GM21390 (cell line): ENCODE measurements around the gene RPL7L1.
A peak's percentile ranks its signal among the peaks of the same experiment; 100 is the strongest.
"Not testable (repeated sequence)": the region's sequence is repeated elsewhere in the genome, so short reads cannot be mapped to it uniquely, and the experiment has no call there.

Experiments
- ATAC-seq: cut with Tn5 transposase; IDR thresholded peaks from one replicate; pipeline ENCODE4 v1.9.1; 2021; ENCODE audit not compliant: unreplicated experiment

The RPL7L1 gene

GRCh38 chr6:42879372-42880239, at the start of gene RPL7L1:
RPL7L1 (plus strand) TSS chr6:42879616; CDS start chr6:42879911, 295 bp downstream.
- peak; percentile 94 for ATAC-seq

- ATAC-seq, result no peak
Observed at GRCh38 chr6:42831237-42831636, 48.2 kb upstream of the RPL7L1 start.

- no peak for ATAC-seq
Observed at GRCh38 chr6:42834056-42834455, 45.4 kb upstream of the RPL7L1 start.

DNA sequence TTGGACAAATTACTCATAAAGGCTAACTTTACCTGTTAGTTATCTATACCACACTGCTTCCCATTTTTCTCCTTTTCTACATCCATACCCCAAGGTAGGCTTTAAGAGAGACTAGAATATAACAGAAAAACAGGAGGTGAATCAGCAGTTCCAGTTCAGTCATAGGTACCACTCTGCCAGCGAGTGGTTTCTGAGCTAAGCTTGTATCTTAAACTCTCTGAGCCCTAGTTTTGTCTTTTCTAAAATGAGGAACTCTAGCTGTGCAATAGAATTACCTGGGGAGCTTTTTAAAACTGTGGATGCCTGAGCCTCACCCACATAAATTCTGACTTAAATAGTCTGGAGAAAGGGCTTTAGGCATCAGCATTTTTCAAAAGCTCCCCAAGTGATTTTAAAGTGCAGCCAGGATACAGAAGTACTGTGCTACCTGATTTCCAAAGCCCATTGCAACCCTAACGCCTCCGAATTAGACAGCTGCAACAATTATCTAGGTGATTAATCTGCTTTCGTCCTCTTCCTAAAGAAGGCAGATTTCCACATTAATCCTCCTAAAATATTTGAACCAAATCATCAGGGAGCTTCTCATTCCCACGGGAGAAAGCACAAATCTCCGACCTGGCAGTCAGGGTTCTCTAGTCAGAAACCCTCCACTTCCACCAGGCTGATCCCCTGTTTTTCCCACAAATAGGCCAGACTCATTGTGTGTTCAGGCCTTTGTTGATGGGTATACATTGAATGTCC, 37.4 kb upstream of the RPL7L1 start:
- no peak for ATAC-seq

DNA sequence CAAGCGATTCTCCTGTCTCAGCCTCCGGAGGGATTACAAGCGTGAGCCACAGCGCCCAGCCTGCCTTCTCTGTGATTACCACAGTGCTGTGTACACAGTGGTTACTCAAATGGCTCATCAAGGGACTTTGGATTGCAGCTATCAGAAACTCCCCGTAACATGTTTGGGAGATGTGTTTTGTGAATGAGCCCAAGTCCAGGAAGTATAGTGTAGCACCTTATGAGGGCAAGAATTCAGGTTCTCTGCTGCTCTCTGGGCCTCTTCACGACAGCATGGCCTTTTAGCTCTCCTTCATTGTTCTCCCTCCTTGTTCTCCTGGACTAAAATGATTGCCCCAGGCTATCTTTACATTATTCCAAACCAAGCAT, 34.1 kb upstream of the RPL7L1 start:
- ATAC-seq, result no peak

- ATAC-seq, result no peak
Observed at GRCh38 chr6:42846505-42846904, 32.9 kb upstream of the RPL7L1 start.

- ATAC-seq, result no peak
Observed at GRCh38 chr6:42848700-42849099, 30.7 kb upstream of the RPL7L1 start.

- no peak for ATAC-seq
Observed at GRCh38 chr6:42851599-42851998, 27.8 kb upstream of the RPL7L1 start.

GRCh38 chr6:42860036-42860435, 19.4 kb upstream of the RPL7L1 start:
- no peak for ATAC-seq

DNA sequence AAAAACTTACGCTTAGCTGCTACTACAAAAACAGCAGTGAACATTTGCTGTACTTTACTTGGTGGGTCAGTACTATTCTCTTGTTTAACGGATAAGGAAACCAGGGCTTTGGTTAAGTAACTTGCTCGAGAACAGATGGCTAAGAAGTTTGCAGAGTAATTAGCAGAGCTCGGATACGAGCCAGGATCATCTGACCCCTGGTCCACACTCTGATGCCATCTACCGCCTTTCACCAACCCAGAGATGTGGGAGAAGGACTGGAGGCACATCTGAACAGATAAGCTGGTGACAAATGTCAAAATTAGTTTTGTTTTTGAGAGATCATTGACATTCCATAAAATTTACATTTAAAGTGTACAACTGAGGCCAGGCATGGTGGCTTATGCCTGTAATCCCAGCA, 18.9 kb upstream of the RPL7L1 start:
- ATAC-seq, result no peak

DNA sequence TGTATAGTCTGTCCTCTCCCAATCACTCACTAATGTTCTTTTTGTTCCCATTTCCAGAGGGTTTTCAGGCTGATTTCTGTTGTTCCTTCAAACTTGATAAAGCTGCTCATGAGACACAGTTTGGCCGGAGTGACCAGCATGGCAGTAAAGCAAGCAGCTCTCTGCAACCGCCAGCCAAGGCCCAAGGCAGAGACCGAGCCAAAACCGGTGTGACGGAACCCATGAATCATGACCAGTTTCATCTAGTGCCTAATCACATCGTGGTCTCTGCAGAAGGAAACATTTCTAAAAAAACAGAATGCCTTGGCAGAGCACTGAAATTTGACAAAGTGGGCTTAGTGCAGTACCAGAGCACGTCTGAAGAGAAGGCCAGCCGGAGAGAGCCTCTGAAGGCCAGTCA, 14.8 kb upstream of the RPL7L1 start:
- no peak for ATAC-seq

DNA sequence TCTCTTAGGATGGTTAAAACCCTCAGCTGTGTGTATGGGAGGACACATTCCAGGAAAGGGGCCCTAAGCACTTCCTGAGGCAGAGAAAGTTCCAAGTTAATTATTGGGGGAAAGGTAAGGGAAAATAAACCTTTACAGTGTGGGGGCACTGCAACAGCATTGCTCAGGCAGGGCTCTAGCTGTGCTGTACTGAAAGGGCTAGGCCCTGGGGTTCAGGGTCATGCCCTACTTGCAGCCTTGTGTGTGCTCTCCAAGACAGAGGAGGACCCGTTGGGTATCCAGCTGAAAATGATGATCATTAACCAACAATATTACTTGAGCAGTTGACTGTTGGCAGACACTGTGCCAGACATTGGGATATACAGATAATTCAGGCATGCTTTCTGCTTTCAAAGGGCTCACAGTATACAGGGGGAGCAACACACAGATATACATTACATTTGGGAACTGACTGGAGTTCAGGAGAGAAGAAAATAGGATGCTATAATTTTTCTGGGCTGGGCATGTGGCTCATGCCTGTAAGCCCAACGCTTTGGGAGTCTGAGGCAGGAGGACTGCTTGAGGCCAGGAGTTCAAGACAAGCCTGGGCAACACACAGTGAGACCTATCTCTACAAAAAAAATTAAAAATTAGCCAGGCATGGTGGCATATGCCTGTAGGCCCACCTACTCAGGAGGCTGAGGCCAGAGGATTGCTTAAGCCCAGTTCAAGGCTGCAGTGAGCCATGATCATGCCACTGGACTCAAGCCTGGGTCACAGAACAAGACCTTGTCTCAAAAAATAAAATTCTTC, 9.1 kb upstream of the RPL7L1 start:
- ATAC-seq, result no peak

DNA sequence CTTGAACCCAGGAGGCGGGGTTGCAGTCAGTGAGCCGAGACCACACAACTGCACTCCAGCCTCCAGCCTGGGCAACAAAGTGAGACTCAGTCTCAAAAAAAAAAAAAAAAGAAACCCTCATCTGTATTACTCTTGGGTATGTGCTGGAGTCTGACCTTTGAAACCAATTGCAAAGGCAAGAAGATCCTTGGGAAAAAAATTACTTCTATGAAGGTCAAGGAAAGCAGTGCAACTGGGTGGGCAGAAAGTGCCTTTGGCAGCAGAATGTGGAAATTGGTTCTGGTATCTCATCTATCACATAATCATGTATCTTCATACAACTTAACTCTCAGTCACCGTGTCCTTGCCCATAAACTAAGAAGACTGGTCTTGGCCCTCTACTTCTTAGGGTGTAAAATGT, 7.7 kb upstream of the RPL7L1 start:
- ATAC-seq, result no peak

GRCh38 chr6:42873313-42873712, 6.1 kb upstream of the RPL7L1 start:
- no peak for ATAC-seq

DNA sequence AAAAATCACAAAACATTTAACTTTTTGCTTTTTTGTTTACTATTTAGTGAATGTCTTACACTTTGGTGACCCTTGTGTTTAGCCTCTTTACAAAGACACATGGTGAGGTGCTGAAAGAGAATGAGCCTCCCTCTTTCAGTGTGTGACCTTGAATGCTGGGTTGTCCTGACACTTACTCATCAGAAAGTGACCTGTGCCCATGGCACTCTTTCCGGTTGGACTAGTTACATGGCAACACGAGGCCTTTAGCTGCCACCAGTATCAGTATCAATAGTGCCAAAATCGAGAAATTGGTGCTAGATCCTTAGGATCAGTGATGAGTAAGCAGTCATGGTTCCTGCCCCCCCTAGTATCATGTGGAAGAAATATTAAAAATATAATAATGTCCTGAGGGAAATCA, 1.7 kb upstream of the RPL7L1 start:
- no peak for ATAC-seq

- not testable (repeated sequence) for ATAC-seq
Observed at GRCh38 chr6:42880240-42880817, 913 bp downstream of the RPL7L1 start.

GRCh38 chr6:42880871-42881270, 1.5 kb downstream of the RPL7L1 start:
- not testable (repeated sequence) for ATAC-seq

DNA sequence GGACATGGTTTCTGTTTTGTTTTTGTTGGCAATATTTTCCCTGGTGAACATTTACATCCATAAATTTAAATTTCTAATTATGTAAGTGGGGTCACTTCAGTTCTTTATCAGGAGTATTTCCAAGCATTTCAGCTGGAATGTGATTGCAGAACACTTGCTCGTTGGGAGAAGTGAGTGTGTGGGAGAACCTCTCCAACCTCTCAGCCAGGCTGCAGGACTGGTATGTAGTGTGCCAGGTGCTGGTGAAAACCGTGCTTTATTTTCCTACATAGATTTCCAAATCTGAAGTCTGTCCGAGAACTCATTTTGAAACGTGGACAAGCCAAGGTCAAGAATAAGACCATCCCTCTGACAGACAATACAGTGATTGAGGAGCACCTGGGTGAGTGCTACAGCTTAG, 6.3 kb downstream of the RPL7L1 start:
- no peak for ATAC-seq

DNA sequence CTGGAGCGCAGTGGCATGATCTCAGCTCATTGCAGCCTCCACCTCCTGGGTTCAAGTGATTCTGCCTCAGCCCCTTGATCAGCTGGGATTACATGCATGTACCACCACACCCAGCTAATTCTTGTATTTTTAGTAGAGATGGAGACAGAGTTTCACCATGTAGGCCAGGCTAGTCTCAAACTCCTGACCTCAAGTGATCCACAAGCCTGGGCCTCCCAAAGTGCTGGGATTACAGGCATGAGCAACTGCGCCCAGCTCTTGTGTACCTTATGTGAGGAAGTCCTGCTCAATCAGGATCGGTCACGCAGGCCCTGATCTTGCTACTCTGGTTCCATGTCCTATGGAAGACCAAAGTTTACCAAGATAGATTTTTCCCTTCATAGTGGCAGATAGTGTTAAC, 8.8 kb downstream of the RPL7L1 start:
- ATAC-seq, result not testable (repeated sequence)

DNA sequence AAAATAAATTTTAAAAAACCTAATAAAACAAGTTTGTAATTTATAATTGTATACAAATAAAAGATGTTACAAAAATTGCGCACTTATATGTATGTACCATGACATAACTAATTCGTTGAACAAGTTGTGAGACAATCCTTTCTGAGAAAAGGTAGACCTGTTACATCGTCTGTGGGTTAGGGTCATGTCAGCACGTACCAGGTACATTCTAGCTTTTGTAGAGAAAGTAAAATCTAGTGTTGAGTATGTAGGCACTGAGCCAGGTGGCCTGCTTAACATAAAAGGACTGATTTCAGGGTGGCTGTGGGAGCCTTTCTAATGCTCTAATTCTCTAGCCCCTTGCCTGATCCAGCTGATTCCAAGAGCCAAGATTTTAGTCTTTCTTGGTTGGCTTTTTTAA, 10.4 kb downstream of the RPL7L1 start:
- ATAC-seq, result no peak
